ENCODE results near the gene MYH9.

The MYH9 gene

GRCh38 chr22:36377022-36377631 is 10.6 kb downstream of the MYH9 start:
- Histone ChIP-seq H3K9me3 (ENCODE audit: control insufficient read depth in 1 of 2, low read length in 2 of 2) (no peaks in the 10 kb centered on the region), H3K27me3 (ENCODE audit: control insufficient read depth in 1 of 2, insufficient read depth in 2 of 2, low read length in 2 of 2) (no peaks in the 10 kb centered on the region), H3K27ac (ENCODE audit: low read depth, low read length) (peak overlapping the region; percentile 62), H3K4me1 (ENCODE audit: control insufficient read depth in 1 of 2, insufficient read depth in 2 of 2, low read length in 2 of 2) (peaks cover 61 to 75% of the 10 kb centered on the region in 2 donors), H3K4me3 (ENCODE audit: low read depth in 1 of 2, low read length in 2 of 2) (peak overlapping the region in 1 of 2 donors; percentile 35), H3K36me3 (ENCODE audit: control insufficient read depth in 1 of 2, insufficient read depth in 2 of 2, low read length in 2 of 2) (peaks cover 11 to 24% of the 10 kb centered on the region in 2 donors), H3K9ac (ENCODE audit: low read depth in 1 of 2, low read length in 2 of 2) (peak overlapping the region in 1 of 2 donors; percentile 25)

DNA sequence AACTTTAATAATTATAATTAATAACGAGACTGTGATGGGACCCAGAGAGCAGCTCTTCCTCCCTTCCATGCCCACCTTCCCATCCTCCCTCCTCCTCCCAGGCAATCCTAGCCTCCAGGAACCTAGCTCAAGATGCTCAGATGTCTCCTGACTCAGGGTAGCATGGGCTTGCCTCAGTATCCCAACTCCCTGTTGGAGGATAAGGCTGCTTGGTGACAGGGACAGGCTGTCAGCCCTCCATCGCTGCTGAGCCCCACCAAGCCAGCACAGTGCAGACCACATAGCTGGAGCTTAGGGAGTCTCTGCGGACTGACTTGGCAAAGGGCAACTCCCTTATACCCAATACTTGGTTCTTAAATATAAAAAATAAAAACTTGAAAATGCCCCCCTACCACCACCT is 11.5 kb downstream of the MYH9 start:
- Histone ChIP-seq H3K27ac (ENCODE audit: low read depth, low read length) (no peak overlapping the region), H3K9me3 (ENCODE audit: control insufficient read depth in 1 of 2, low read length in 2 of 2) (no peaks in the 10 kb centered on the region), H3K9ac (ENCODE audit: low read depth in 1 of 2, low read length in 2 of 2) (no peak overlapping the region), H3K36me3 (ENCODE audit: control insufficient read depth in 1 of 2, insufficient read depth in 2 of 2, low read length in 2 of 2) (peaks cover 11 to 18% of the 10 kb centered on the region in 2 donors), H3K4me1 (ENCODE audit: control insufficient read depth in 1 of 2, insufficient read depth in 2 of 2, low read length in 2 of 2) (peaks cover 64 to 78% of the 10 kb centered on the region in 2 donors), H3K4me3 (ENCODE audit: low read depth in 1 of 2, low read length in 2 of 2) (no peak overlapping the region), H3K27me3 (ENCODE audit: control insufficient read depth in 1 of 2, insufficient read depth in 2 of 2, low read length in 2 of 2) (no peaks in the 10 kb centered on the region)

DNA sequence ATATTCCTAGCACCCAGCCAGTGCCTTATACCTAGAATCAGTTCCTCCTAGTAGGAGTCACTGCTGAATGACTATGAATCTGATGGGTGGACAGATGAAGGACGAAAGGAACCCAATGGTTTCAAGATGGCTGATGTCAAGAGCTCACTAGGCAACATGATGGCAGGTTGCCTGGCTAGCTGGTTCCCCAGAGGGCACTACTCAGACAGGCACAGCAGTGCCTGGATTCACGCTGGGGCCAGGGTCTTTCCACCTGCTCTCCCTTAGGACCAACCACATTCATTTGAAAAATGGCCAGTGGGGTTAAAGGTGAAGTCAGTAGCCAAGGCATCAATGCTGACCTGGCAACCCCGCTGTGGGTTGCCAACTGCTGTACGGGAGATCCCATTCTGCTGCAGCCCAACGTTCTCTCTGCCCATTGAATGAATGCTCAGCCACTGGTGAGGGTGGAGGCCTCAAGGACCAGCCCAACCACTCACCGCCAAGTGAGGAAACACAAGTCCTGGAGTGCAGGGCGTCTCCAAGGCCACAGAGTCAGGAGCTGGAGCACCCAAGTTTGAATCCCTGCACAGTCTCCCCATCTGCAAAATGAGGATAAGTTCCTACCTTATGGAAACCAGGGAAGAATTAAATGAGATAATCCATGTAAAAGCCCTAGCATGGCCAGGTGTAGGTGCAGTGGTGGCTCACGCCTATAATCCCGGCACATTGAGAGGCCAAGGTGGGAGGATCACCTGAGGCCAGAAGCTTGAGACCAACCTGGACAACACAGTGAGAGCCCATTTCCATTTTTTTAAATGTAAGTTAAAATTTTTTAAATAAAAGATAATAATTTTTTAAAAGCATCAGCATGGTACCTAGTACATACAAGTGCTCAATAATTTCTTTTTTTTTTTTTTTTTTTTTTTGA is 12.4 kb downstream of the MYH9 start:
- Histone ChIP-seq H3K4me3 (ENCODE audit: low read depth in 1 of 2, low read length in 2 of 2) (no peak overlapping the region), H3K9ac (ENCODE audit: low read depth in 1 of 2, low read length in 2 of 2) (no peak overlapping the region), H3K4me1 (ENCODE audit: control insufficient read depth in 1 of 2, insufficient read depth in 2 of 2, low read length in 2 of 2) (peaks cover 73 to 81% of the 10 kb centered on the region in 2 donors)

DNA sequence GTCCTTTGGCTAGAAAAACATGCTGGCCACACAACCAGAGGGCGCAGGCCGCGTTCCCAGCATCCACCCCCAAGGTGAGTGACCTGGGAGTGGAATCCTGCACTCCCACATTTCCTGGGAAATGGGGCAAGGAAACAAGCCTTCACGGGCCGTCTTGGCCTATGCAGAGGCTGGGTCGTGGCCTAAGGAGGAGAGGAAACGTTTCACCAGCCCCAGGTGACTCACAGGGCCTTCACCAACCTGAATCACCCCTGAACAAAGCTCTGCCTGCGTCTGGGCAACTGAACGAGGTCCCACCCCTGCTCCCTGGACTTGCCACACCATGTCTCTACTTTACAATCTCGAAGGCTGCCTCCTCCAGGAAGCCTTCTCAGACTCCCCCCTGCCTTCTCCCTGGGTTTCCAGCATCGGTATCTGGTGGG is 13.2 kb downstream of the MYH9 start:
- no peak overlapping the region for H3K4me3 ChIP-seq (ENCODE audit: low read depth in 1 of 2, low read length in 2 of 2)
- H3K4me1 ChIP-seq (ENCODE audit: control insufficient read depth in 1 of 2, insufficient read depth in 2 of 2, low read length in 2 of 2): peaks cover 74 to 81% of the 10 kb centered on the region in 2 donors
- no peaks in the 10 kb centered on the region for H3K9me3 ChIP-seq (ENCODE audit: control insufficient read depth in 1 of 2, low read length in 2 of 2)
- peaks cover 7 to 11% of the 10 kb centered on the region in 2 donors for H3K36me3 ChIP-seq (ENCODE audit: control insufficient read depth in 1 of 2, insufficient read depth in 2 of 2, low read length in 2 of 2)
- H3K27me3 ChIP-seq (ENCODE audit: control insufficient read depth in 1 of 2, insufficient read depth in 2 of 2, low read length in 2 of 2): no peaks in the 10 kb centered on the region
- no peak overlapping the region for H3K9ac ChIP-seq (ENCODE audit: low read depth in 1 of 2, low read length in 2 of 2)
- H3K27ac ChIP-seq (ENCODE audit: low read depth, low read length): peak overlapping the region; percentile 49

More for the DNA sequence above, 12.4 kb downstream of the MYH9 start:
- Histone ChIP-seq H3K27ac (ENCODE audit: low read depth, low read length) (peak overlapping the region; percentile 49), H3K9me3 (ENCODE audit: control insufficient read depth in 1 of 2, low read length in 2 of 2) (no peaks in the 10 kb centered on the region), H3K36me3 (ENCODE audit: control insufficient read depth in 1 of 2, insufficient read depth in 2 of 2, low read length in 2 of 2) (peaks cover 11 to 18% of the 10 kb centered on the region in 2 donors), H3K27me3 (ENCODE audit: control insufficient read depth in 1 of 2, insufficient read depth in 2 of 2, low read length in 2 of 2) (no peaks in the 10 kb centered on the region)

- Histone ChIP-seq H3K27me3 (ENCODE audit: control insufficient read depth in 1 of 2, insufficient read depth in 2 of 2, low read length in 2 of 2) (no peaks in the 10 kb centered on the region), H3K4me1 (ENCODE audit: control insufficient read depth in 1 of 2, insufficient read depth in 2 of 2, low read length in 2 of 2) (peaks cover 80 to 87% of the 10 kb centered on the region in 2 donors), H3K27ac (ENCODE audit: low read depth, low read length) (peak overlapping the region; percentile 73), H3K36me3 (ENCODE audit: control insufficient read depth in 1 of 2, insufficient read depth in 2 of 2, low read length in 2 of 2) (peaks cover 6 to 7% of the 10 kb centered on the region in 2 donors), H3K9ac (ENCODE audit: low read depth in 1 of 2, low read length in 2 of 2) (peak overlapping the region; percentile 25 to 45), H3K9me3 (ENCODE audit: control insufficient read depth in 1 of 2, low read length in 2 of 2) (no peaks in the 10 kb centered on the region), H3K4me3 (ENCODE audit: low read depth in 1 of 2, low read length in 2 of 2) (peak overlapping the region in 1 of 2 donors; percentile 24)
Measured at GRCh38 chr22:36373258-36373579, 14.5 kb downstream of the MYH9 start.

GRCh38 chr22:36371920-36372319 is 15.8 kb downstream of the MYH9 start:
- peaks cover 87 to 94% of the 10 kb centered on the region in 2 donors for H3K4me1 ChIP-seq (ENCODE audit: control insufficient read depth in 1 of 2, insufficient read depth in 2 of 2, low read length in 2 of 2)
- peak overlapping the region in 1 of 2 donors; percentile 54 for H3K9ac ChIP-seq (ENCODE audit: low read depth in 1 of 2, low read length in 2 of 2)
- H3K36me3 ChIP-seq (ENCODE audit: control insufficient read depth in 1 of 2, insufficient read depth in 2 of 2, low read length in 2 of 2): peaks cover 6 to 11% of the 10 kb centered on the region in 2 donors
- no peaks in the 10 kb centered on the region for H3K9me3 ChIP-seq (ENCODE audit: control insufficient read depth in 1 of 2, low read length in 2 of 2)
- no peak overlapping the region for H3K4me3 ChIP-seq (ENCODE audit: low read depth in 1 of 2, low read length in 2 of 2)
- H3K27ac ChIP-seq (ENCODE audit: low read depth, low read length): peak overlapping the region; percentile 48
- no peaks in the 10 kb centered on the region for H3K27me3 ChIP-seq (ENCODE audit: control insufficient read depth in 1 of 2, insufficient read depth in 2 of 2, low read length in 2 of 2)

- no peaks in the 10 kb centered on the region for H3K9me3 ChIP-seq (ENCODE audit: control insufficient read depth in 1 of 2, low read length in 2 of 2)
- peak overlapping the region; percentile 54 to 67 for H3K9ac ChIP-seq (ENCODE audit: low read depth in 1 of 2, low read length in 2 of 2)
- H3K4me1 ChIP-seq (ENCODE audit: control insufficient read depth in 1 of 2, insufficient read depth in 2 of 2, low read length in 2 of 2): peaks cover 85 to 95% of the 10 kb centered on the region in 2 donors
- H3K4me3 ChIP-seq (ENCODE audit: low read depth in 1 of 2, low read length in 2 of 2): peak overlapping the region; percentile 56 to 70
- peaks cover 9 to 10% of the 10 kb centered on the region in 2 donors for H3K36me3 ChIP-seq (ENCODE audit: control insufficient read depth in 1 of 2, insufficient read depth in 2 of 2, low read length in 2 of 2)
- H3K27ac ChIP-seq (ENCODE audit: low read depth, low read length): peak overlapping the region; percentile 81
- H3K27me3 ChIP-seq (ENCODE audit: control insufficient read depth in 1 of 2, insufficient read depth in 2 of 2, low read length in 2 of 2): no peaks in the 10 kb centered on the region
Measured at GRCh38 chr22:36369922-36370791, 17.6 kb downstream of the MYH9 start.

- peak overlapping the region; percentile 81 for H3K27ac ChIP-seq (ENCODE audit: low read depth, low read length)
- peaks cover 83 to 95% of the 10 kb centered on the region in 2 donors for H3K4me1 ChIP-seq (ENCODE audit: control insufficient read depth in 1 of 2, insufficient read depth in 2 of 2, low read length in 2 of 2)
- H3K4me3 ChIP-seq (ENCODE audit: low read depth in 1 of 2, low read length in 2 of 2): peak overlapping the region; percentile 56 to 70
- H3K27me3 ChIP-seq (ENCODE audit: control insufficient read depth in 1 of 2, insufficient read depth in 2 of 2, low read length in 2 of 2): no peaks in the 10 kb centered on the region
- H3K36me3 ChIP-seq (ENCODE audit: control insufficient read depth in 1 of 2, insufficient read depth in 2 of 2, low read length in 2 of 2): peaks cover 8 to 9% of the 10 kb centered on the region in 2 donors
- peak overlapping the region; percentile 54 to 67 for H3K9ac ChIP-seq (ENCODE audit: low read depth in 1 of 2, low read length in 2 of 2)
- no peaks in the 10 kb centered on the region for H3K9me3 ChIP-seq (ENCODE audit: control insufficient read depth in 1 of 2, low read length in 2 of 2)
Measured at GRCh38 chr22:36369004-36369921, 18.5 kb downstream of the MYH9 start.

- H3K36me3 ChIP-seq (ENCODE audit: control insufficient read depth in 1 of 2, insufficient read depth in 2 of 2, low read length in 2 of 2): peaks cover 8 to 9% of the 10 kb centered on the region in 2 donors
- peaks cover 86 to 98% of the 10 kb centered on the region in 2 donors for H3K4me1 ChIP-seq (ENCODE audit: control insufficient read depth in 1 of 2, insufficient read depth in 2 of 2, low read length in 2 of 2)
- peak overlapping the region; percentile 56 to 70 for H3K4me3 ChIP-seq (ENCODE audit: low read depth in 1 of 2, low read length in 2 of 2)
- peak overlapping the region; percentile 54 to 67 for H3K9ac ChIP-seq (ENCODE audit: low read depth in 1 of 2, low read length in 2 of 2)
- no peaks in the 10 kb centered on the region for H3K27me3 ChIP-seq (ENCODE audit: control insufficient read depth in 1 of 2, insufficient read depth in 2 of 2, low read length in 2 of 2)
- peak overlapping the region; percentile 81 for H3K27ac ChIP-seq (ENCODE audit: low read depth, low read length)
- no peaks in the 10 kb centered on the region for H3K9me3 ChIP-seq (ENCODE audit: control insufficient read depth in 1 of 2, low read length in 2 of 2)
Measured at GRCh38 chr22:36368359-36368983, 19.3 kb downstream of the MYH9 start.

Measured in duodenal mucosa (tissue), 2 donors.